Erythroblast (primary cell): Measurements from ENCODE around the gene CROCC2.

Source experiments
- GATA1 ChIP-seq: IDR thresholded peaks from 2 replicates; pipeline ENCODE4 v1.6.1; 2011; ENCODE audit warnings: low read depth, mild to moderate bottlenecking, control low read depth, low read length, moderate library complexity
- POLR2A ChIP-seq: IDR thresholded peaks from 2 replicates; pipeline ENCODE4 v1.6.1; 2011; ENCODE audit warnings: mild to moderate bottlenecking, low read length

- no peak for TF ChIP-seq POLR2A
- no peak for TF ChIP-seq GATA1
Measured at GRCh38 chr2:240996834-240997140, 90.7 kb downstream of the CROCC2 start.
